Progenitor cell of endocrine pancreas (in vitro differentiated cells): ENCODE data around the gene RFC2. TPM values are rescaled to one million over a fixed set of nuclear protein-coding genes. Genes with fewer than 3 reads are reported as not detected.
"Not testable (repeated sequence)": the region's sequence is repeated elsewhere in the genome, so short reads cannot be mapped to it uniquely, and the experiment has no call there.

Experiments
- DNase-seq: peaks from one replicate; pipeline ENCODE4 v3.0.0; 2021; ENCODE audit warnings: low spot score; ENCODE audit not compliant: unreplicated experiment
- H3K27ac Mint-ChIP-seq: 2 replicates; pipeline ENCODE4 v1.8.0; 2021; ENCODE audit warnings: mild to moderate bottlenecking, moderate library complexity, mixed read lengths
- H3K27me3 Mint-ChIP-seq: 2 replicates; pipeline ENCODE4 v1.8.0; 2021; ENCODE audit warnings: mixed read lengths
- H3K36me3 Mint-ChIP-seq: 2 replicates; pipeline ENCODE4 v1.8.0; 2022; ENCODE audit warnings: mixed read lengths; ENCODE audit not compliant: insufficient read depth
- H3K4me1 Mint-ChIP-seq: 2 replicates; pipeline ENCODE4 v1.8.0; 2021; ENCODE audit warnings: low read depth, mixed read lengths
- H3K4me3 Mint-ChIP-seq: 2 replicates; pipeline ENCODE4 v1.8.0; 2021; ENCODE audit warnings: low read depth, mild to moderate bottlenecking, moderate library complexity, mixed read lengths
- H3K9me3 Mint-ChIP-seq: 2 replicates; pipeline ENCODE4 v1.8.0; 2021; ENCODE audit warnings: low read depth, mixed read lengths
- total RNA-seq: library from RNA; stranded (reverse); gene quantifications from 2 replicates; pipeline ENCODE4 v1.2.1, GENCODE V29; 2021
- TF ChIP-seq, protein P1 (sequence below): fragments of 200-600 bp; sonication (generic); IDR thresholded peaks from one replicate; pipeline ENCODE4 v1.5.0; 2021; ENCODE audit warnings: antibody characterized with exemption, mild to moderate bottlenecking; ENCODE audit not compliant: unreplicated experiment

The RFC2 gene
- total RNA-seq, 1 donor from 2014 or later = 42.1 TPM

DNA sequence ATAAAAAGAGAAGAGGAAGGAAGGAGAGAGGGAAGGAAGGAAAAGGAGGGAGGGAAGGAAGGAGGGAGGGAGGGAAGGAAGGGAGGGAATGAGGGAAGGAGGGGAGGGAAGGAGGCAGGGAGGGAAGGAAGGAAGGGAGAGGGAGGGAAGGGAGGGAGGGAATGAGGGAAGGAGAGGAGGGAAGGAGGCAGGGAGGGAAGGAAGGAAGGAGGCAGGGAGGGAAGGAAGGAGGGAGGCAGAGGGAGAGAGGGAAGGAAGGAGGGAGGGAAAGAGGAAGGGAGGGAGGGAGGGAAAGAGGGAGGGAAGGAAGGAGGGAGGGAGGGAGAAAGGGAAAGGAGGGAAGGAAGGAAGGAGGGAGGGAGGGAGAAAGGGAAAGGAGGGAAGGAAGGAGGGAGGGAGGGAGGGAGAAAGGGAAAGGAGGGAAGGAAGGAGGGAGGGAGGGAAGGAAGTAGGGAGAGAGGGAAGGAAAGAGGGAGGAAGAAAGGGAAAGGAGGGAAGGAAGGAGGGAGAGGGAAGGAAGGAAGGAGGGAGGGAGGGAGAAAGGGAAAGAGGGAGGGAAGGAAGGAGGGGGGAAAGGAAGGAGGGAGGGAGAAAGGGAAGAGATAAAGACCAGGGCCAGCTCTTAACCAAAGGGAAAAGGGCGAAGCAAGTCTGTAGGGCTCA lies 50.1 kb downstream of the RFC2 start:
- Mint-ChIP-seq H3K36me3 (peaks cover 2% of the 10 kb centered on the region), H3K9me3 (no peaks in the 10 kb centered on the region), H3K27ac (no peak overlapping the region), H3K4me1 (no peaks in the 10 kb centered on the region), H3K4me3 (no peak overlapping the region), H3K27me3 (peaks cover 14% of the 10 kb centered on the region)
- TF ChIP-seq, protein P1, sequence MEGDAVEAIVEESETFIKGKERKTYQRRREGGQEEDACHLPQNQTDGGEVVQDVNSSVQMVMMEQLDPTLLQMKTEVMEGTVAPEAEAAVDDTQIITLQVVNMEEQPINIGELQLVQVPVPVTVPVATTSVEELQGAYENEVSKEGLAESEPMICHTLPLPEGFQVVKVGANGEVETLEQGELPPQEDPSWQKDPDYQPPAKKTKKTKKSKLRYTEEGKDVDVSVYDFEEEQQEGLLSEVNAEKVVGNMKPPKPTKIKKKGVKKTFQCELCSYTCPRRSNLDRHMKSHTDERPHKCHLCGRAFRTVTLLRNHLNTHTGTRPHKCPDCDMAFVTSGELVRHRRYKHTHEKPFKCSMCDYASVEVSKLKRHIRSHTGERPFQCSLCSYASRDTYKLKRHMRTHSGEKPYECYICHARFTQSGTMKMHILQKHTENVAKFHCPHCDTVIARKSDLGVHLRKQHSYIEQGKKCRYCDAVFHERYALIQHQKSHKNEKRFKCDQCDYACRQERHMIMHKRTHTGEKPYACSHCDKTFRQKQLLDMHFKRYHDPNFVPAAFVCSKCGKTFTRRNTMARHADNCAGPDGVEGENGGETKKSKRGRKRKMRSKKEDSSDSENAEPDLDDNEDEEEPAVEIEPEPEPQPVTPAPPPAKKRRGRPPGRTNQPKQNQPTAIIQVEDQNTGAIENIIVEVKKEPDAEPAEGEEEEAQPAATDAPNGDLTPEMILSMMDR = no peak
- DNase-seq = no peak

DNA sequence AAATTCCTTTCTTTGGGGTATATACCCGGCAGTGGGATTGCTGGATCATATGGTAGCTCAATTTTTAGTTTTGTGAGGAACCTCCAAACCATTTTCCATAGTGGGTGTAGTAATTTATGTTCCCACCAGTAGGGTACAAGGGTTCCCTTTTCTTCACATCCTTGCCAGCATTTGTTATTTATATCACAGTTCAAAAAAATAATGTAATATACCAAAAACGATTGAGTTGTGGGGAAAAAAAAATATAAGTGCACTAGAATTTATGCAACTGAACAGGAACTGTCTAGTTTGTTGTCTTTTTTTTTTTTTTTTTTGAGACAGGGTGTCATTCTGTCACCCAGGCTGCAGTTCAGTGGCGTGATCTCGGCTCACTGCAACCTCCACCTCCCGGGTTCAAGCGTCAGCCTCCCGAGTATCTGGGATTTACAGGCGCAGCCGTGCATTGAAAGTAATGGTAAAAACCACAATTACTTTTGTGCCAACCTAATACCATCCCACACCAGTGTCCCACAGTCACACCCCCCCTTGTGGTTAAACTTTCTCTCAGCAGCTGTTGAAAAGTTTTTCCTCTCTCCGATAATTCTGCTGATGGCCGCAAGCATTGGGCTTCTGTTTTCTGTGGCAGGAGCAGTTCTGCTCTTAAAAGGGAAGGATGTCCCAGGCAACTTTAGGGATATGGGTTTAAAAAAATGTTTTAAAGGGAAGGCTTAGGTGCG lies 51.2 kb downstream of the RFC2 start:
- no peaks in the 10 kb centered on the region for H3K9me3 Mint-ChIP-seq
- TF ChIP-seq, protein P1 = peak; percentile 59
- no peak overlapping the region for H3K27ac Mint-ChIP-seq
- peaks cover 3% of the 10 kb centered on the region for H3K36me3 Mint-ChIP-seq
- no peaks in the 10 kb centered on the region for H3K4me1 Mint-ChIP-seq
- peaks cover 10% of the 10 kb centered on the region for H3K27me3 Mint-ChIP-seq
- no peak overlapping the region for H3K4me3 Mint-ChIP-seq
- DNase-seq = no peak

DNA sequence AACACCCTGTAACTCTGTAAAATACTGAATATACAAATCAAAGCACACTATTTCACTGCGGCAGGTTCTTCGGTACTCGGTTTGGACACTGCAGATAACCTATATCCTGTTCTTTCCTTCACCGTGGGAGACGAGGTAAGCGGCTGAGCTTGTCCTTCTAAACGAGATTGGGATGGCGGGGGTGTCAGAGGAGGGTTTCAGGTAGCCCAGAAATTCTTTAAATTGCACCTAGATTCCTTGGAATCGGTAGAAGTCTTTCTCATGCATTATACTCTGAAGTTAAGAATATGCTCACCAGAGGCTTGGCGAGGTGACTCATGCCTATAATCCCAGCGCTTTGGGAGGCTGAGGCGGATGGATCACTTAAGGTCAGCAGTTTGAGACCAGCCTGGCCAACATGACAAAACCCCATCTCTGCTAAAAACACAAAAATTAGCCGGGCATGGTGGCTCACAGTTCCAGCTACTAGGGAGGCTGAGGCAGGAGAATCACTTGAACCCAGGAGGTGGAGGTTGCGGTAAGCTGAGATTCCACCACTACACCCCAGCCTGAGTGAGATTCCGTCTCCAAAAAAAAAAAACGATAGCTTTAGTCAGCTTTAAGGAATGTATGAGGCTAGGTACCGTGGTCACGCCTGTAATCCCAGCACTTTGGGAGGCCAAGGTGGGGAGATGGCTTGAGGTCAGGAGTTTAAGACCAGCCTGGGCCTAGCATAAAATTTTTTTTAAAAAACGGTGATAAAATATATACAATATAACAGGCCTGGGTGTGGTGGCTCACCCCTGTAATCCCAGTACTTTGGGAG lies 54.4 kb downstream of the RFC2 start:
- TF ChIP-seq, protein P1 = no peak
- H3K27me3 Mint-ChIP-seq = peaks cover 5% of the 10 kb centered on the region
- peaks cover 9% of the 10 kb centered on the region for H3K36me3 Mint-ChIP-seq
- no peak for DNase-seq
- no peaks in the 10 kb centered on the region for H3K4me1 Mint-ChIP-seq
- no peaks in the 10 kb centered on the region for H3K9me3 Mint-ChIP-seq
- no peak overlapping the region for H3K4me3 Mint-ChIP-seq
- H3K27ac Mint-ChIP-seq = peak overlapping the region; percentile 25

DNA sequence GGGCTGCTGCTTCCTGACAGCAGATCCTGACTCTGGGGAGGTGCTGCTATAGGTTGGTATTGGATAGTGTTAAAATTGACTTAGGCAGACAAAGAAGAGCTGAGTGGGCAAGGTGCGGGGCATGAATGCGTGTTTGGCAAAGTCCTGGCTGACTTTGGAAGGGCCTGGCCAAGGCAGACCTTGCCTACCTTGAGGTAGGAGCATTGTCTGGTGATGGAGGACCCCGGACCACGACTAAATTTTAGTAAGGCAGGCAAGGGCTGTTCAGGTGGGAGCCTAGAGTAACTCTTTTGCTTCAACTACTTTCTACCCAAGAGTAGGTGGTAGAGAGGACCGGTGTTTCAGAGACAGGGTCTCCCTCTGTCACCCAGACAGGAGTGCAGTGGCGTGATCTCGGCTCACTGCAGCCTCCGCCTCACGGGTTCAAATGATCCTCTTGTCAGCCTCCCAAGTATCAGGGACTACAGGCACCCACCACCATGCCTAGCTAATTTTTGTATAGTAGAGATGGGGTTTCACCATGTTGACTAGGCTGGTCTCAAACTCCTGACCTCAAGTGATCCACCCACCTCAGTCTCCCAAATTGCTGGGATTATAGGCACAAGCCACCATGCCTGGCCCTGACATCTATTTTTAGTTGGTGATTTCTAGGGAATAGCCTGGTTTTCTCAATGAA lies 56.6 kb downstream of the RFC2 start:
- no peak overlapping the region for H3K4me3 Mint-ChIP-seq
- no peaks in the 10 kb centered on the region for H3K9me3 Mint-ChIP-seq
- peaks cover 17% of the 10 kb centered on the region for H3K36me3 Mint-ChIP-seq
- H3K4me1 Mint-ChIP-seq = no peaks in the 10 kb centered on the region
- no peaks in the 10 kb centered on the region for H3K27me3 Mint-ChIP-seq
- no peak for DNase-seq
- H3K27ac Mint-ChIP-seq = no peak overlapping the region
- TF ChIP-seq, protein P1 = no peak

DNA sequence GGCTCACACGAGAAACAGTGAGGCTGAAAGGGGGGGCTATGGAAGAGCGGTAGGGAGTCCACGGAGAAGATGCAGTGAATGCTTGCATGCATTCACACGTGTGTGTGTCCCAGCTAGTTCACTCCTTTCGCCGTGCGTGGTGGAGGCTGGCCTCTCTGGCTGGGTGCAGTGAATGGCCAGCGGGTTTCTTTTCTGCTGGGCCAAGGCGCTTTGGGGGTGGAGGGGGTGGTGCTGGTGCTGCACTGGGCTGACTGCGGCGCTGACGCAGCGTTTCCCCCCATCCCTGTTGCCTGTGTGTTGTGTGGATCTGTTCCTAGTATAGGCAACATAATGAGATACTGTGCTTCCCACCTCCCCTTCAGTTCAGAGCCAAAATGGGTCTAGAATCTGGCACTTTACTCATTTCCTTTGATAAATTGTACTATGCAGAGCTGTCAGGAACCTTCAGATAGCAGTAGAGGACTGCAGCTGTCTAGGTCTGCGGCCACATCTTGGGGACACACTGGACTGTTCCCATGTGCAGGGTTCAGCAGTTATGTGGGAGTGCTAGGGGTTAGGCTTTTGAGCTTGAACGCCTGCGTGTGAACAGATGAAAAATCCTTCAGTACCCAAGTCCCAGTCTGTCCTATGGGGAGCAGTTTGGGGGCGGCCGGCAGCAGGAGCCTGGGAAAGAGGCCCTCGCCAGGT lies 58.1 kb downstream of the RFC2 start:
- H3K4me3 Mint-ChIP-seq, DNase-seq, H3K27me3 Mint-ChIP-seq, H3K9me3 Mint-ChIP-seq, H3K27ac Mint-ChIP-seq, H3K4me1 Mint-ChIP-seq: not testable (repeated sequence)
- H3K36me3 Mint-ChIP-seq = peaks cover 21% of the 10 kb centered on the region

DNA sequence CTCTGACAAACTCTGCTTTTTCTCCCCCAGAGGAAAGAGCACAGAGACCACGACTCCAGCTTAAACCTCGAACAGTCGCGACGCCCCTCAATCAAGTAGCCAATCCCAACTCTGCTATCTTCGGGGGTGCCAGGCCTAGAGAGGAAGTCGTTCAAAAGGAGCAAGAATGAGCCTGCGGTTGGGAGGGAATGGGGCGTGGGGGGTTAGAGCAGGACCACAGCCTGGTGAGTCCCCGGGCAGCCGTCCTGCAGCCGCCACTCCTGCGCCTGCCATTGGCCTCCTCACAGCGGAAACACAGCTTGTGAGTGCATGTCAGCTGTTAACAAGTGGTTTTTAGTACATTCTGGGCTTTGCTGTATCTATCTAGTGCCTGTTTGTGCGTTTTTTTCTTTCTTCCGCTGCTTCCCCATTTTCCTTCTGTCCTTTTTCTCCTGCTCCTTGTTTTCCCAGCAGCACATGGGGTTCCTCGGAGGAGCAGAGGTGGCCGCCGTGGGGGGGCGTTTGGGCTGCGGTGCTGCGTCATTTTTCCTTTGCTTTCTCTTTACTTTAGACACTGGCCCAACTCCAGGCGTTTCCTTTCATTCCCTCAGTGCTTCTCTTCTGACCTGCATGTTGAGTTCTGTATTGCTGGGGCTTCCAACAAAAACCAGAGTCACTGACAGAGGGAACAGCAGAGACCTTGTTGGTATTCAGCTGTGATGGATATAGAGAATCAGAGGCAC lies 58.9 kb downstream of the RFC2 start:
- H3K9me3 Mint-ChIP-seq, H3K4me1 Mint-ChIP-seq, H3K27ac Mint-ChIP-seq, DNase-seq, H3K4me3 Mint-ChIP-seq, H3K27me3 Mint-ChIP-seq: not testable (repeated sequence)
- H3K36me3 Mint-ChIP-seq = peaks cover 21% of the 10 kb centered on the region
